H9 (cell line): ENCODE data around the gene SCUBE3. TPM values are rescaled to one million over a fixed set of nuclear protein-coding genes. Genes with fewer than 3 reads are reported as not detected.

Source experiments
- DNase-seq: peaks from one replicate; pipeline ENCODE4 v3.0.0-alpha.2; 2017
- H2AFZ ChIP-seq: one replicate; pipeline ENCODE4 v1.6.1; 2013; ENCODE audit warnings: mild to moderate bottlenecking, low read length, control low read depth, moderate library complexity
- H2AK5ac ChIP-seq: 2 replicates; pipeline ENCODE4 v1.6.1; 2013; ENCODE audit warnings: low read length, control low read depth, mixed read lengths; ENCODE audit not compliant: insufficient read length
- H2BK120ac ChIP-seq: one replicate; pipeline ENCODE4 v1.6.1; 2013; ENCODE audit warnings: low read depth, mild to moderate bottlenecking, low read length, control low read depth, inconsistent platforms; ENCODE audit not compliant: poor library complexity, severe bottlenecking
- H2BK12ac ChIP-seq: 2 replicates; pipeline ENCODE4 v1.6.1; 2013; ENCODE audit warnings: low read length, control low read depth, mixed read lengths, low read depth; ENCODE audit not compliant: insufficient read length
- H2BK15ac ChIP-seq: 2 replicates; pipeline ENCODE4 v1.6.1; 2013; ENCODE audit warnings: low read depth, low read length, control low read depth
- H2BK20ac ChIP-seq: one replicate; pipeline ENCODE4 v1.6.1; 2013; ENCODE audit warnings: low read depth, mild to moderate bottlenecking, low read length, control low read depth, inconsistent platforms; ENCODE audit not compliant: poor library complexity, severe bottlenecking
- H2BK5ac ChIP-seq: 2 replicates; pipeline ENCODE4 v1.6.1; 2013; ENCODE audit warnings: low read length, control low read depth, mixed read lengths; ENCODE audit not compliant: insufficient read length
- H3K14ac ChIP-seq: 2 replicates; pipeline ENCODE4 v1.6.1; 2013; ENCODE audit warnings: low read length, control low read depth; ENCODE audit not compliant: insufficient read depth
- H3K18ac ChIP-seq: 2 replicates; pipeline ENCODE4 v1.6.1; 2013; ENCODE audit warnings: low read depth, mild to moderate bottlenecking, mixed read lengths, low read length, control low read depth; ENCODE audit not compliant: insufficient read length
- H3K23ac ChIP-seq: 2 replicates; pipeline ENCODE4 v1.6.1; 2013; ENCODE audit warnings: low read length, control low read depth, mixed read lengths, low read depth; ENCODE audit not compliant: insufficient read length
- H3K23me2 ChIP-seq: 2 replicates; pipeline ENCODE4 v1.6.1; 2013; ENCODE audit warnings: low read depth, mild to moderate bottlenecking, mixed read lengths, low read length, control low read depth; ENCODE audit not compliant: insufficient read length, poor library complexity, severe bottlenecking
- H3K27ac ChIP-seq: 2 replicates; pipeline ENCODE4 v1.5.1; 2013; ENCODE audit warnings: low read length, control low read depth, mixed read lengths, low read depth; ENCODE audit not compliant: insufficient read length
- H3K27me3 ChIP-seq: 2 replicates; pipeline ENCODE4 v1.6.1; 2013; ENCODE audit warnings: low read length, control low read depth, inconsistent platforms; ENCODE audit not compliant: insufficient read depth
- H3K4ac ChIP-seq: 2 replicates; pipeline ENCODE4 v1.6.1; 2013; ENCODE audit warnings: low read depth, mild to moderate bottlenecking, control low read depth, inconsistent platforms, low read length, moderate library complexity
- H3K4me1 ChIP-seq: 2 replicates; pipeline ENCODE4 v1.6.1; 2013; ENCODE audit warnings: low read length, control low read depth, inconsistent platforms; ENCODE audit not compliant: insufficient read depth
- H3K4me2 ChIP-seq: 2 replicates; pipeline ENCODE4 v1.6.1; 2013; ENCODE audit warnings: low read length, control low read depth, mixed read lengths; ENCODE audit not compliant: insufficient read length, insufficient read depth
- H3K56ac ChIP-seq: 2 replicates; pipeline ENCODE4 v1.6.1; 2013; ENCODE audit warnings: low read depth, mild to moderate bottlenecking, mixed read lengths, low read length, control low read depth; ENCODE audit not compliant: insufficient read length
- H3K79me1 ChIP-seq: 2 replicates; pipeline ENCODE4 v1.6.1; 2013; ENCODE audit warnings: low read depth, mild to moderate bottlenecking, moderate library complexity, low read length, control low read depth, inconsistent platforms; ENCODE audit not compliant: insufficient read depth, poor library complexity, severe bottlenecking
- H3K79me2 ChIP-seq: 2 replicates; pipeline ENCODE4 v1.6.1; 2013; ENCODE audit warnings: low read length, control low read depth, inconsistent platforms; ENCODE audit not compliant: insufficient read depth
- H3K9ac ChIP-seq: 2 replicates; pipeline ENCODE4 v1.6.1; 2013; ENCODE audit warnings: low read length, control low read depth, mixed read lengths; ENCODE audit not compliant: insufficient read length; ENCODE audit errors: extremely low read depth
- H3K9me3 ChIP-seq: one replicate; pipeline ENCODE4 v1.6.1; 2013; ENCODE audit warnings: low read depth, low read length, inconsistent platforms; ENCODE audit not compliant: control insufficient read depth
- H3T11ph ChIP-seq: one replicate; pipeline ENCODE4 v1.6.1; 2013; ENCODE audit warnings: mild to moderate bottlenecking, low read length, control low read depth, inconsistent platforms
- H4K20me1 ChIP-seq: one replicate; pipeline ENCODE4 v1.6.1; 2013; ENCODE audit not compliant: control insufficient read depth, insufficient read length, insufficient read depth
- H4K5ac ChIP-seq: 2 replicates; pipeline ENCODE4 v1.6.1; 2013; ENCODE audit warnings: low read depth, mild to moderate bottlenecking, mixed read lengths, low read length, control low read depth; ENCODE audit not compliant: insufficient read length
- H4K8ac ChIP-seq: replicated peaks from 2 replicates; pipeline ENCODE4 v1.6.1; 2013; ENCODE audit warnings: low read length, control low read depth, mixed read lengths, low read depth; ENCODE audit not compliant: insufficient read length
- H4K91ac ChIP-seq: 2 replicates; pipeline ENCODE4 v1.6.1; 2013; ENCODE audit warnings: low read depth, mild to moderate bottlenecking, moderate library complexity, mixed read lengths, low read length, control low read depth; ENCODE audit not compliant: insufficient read length
- H3K27ac Mint-ChIP-seq, 3 experiments: 2 replicates in 2 of 3; 3 replicates in 1 of 3; pipeline ENCODE4 v1.8.0; 2020 to 2021; ENCODE audit warnings: mixed read lengths in 3 of 3, mild to moderate bottlenecking in 1 of 3, moderate library complexity in 1 of 3
- H3K27me3 Mint-ChIP-seq: 2 replicates; pipeline ENCODE4 v1.8.0; 2021; ENCODE audit warnings: low read depth, mild to moderate bottlenecking, moderate library complexity, mixed read lengths
- H3K36me3 Mint-ChIP-seq, 3 experiments: 2 replicates in 2 of 3; 3 replicates in 1 of 3; pipeline ENCODE4 v1.8.0; 2020 to 2021; ENCODE audit warnings: low read depth in 3 of 3, mixed read lengths in 3 of 3; ENCODE audit not compliant: insufficient read depth in 1 of 3
- H3K4me1 Mint-ChIP-seq, 2 experiments: 2 replicates each; pipeline ENCODE4 v1.8.0; 2020; ENCODE audit warnings: mixed read lengths in 2 of 2
- H3K4me3 Mint-ChIP-seq, 2 experiments: 2 replicates in 1 of 2; 3 replicates in 1 of 2; pipeline ENCODE4 v1.8.0; 2020 to 2021; ENCODE audit warnings: mild to moderate bottlenecking in 2 of 2, mixed read lengths in 2 of 2, moderate library complexity in 1 of 2
- H3K9me3 Mint-ChIP-seq, 2 experiments: 2 replicates in 1 of 2; 3 replicates in 1 of 2; pipeline ENCODE4 v1.8.0; 2020; ENCODE audit warnings: mild to moderate bottlenecking in 2 of 2, mixed read lengths in 2 of 2, moderate library complexity in 1 of 2
- CTCF ChIP-seq: fragments of 200-600 bp; sonication (generic); conservative IDR thresholded peaks from 3 replicates; pipeline ENCODE4 v1.8.0; 2021; ENCODE audit warnings: antibody characterized with exemption, mild to moderate bottlenecking
- WGBS: extraction: QIAGEN DNeasy Blood & Tissue Kit; methylation state at CpG from one replicate; pipeline ENCODE4 v1.1.7; 2013; ENCODE audit warnings: missing lambda C conversion rate, low lambda C conversion rate, mixed read lengths; ENCODE audit not compliant: insufficient read length; ENCODE audit errors: extremely low coverage; 5-methylcytosine and 5-hydroxymethylcytosine counted together
- total RNA-seq: library from RNA; stranded (reverse); gene quantifications from 2 replicates; pipeline ENCODE4 v1.2.1, GENCODE V29; 2021

Gene SCUBE3
- total RNA-seq, 1 experiment from 2014 or later: 2.7 TPM

DNA sequence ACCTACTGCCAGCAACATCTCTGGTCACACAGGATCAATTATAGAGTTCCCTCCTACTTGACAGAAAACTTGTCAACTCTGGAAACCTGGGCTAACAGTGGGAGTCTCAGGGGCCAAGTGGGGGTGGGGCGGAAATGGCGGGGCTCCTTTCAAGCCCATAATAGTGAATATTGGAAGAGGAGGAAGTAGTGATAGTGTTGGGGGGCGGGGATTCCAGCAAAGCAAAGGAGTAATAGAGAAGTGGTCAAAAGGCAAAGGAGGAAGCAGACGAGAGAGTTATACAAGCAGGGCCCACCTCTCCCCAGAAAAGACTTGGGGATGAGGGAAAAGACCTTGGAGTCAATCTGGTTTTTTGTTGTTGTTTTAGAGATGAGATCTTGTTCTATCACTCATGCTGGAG is 85.9 kb downstream of the SCUBE3 start:
- Histone ChIP-seq H2BK20ac (no peak overlapping the region), H4K5ac (no peak overlapping the region), H2BK15ac (no peak overlapping the region), H3K27ac (no peak overlapping the region), H4K91ac (no peak overlapping the region), H3K18ac (no peak overlapping the region), H2AK5ac (no peak overlapping the region), H3K4me1 (peaks cover 2% of the 10 kb centered on the region; the same call in 1 of the 2 replicates), H3K9ac (no peak overlapping the region), H4K8ac (no peak overlapping the region), H3K4ac (no peak overlapping the region), H3K79me2 (no peaks in the 10 kb centered on the region), H3T11ph (no peak overlapping the region), H3K14ac (no peak overlapping the region), H3K4me2 (no peak overlapping the region), H2AFZ (no peak overlapping the region), H3K27me3 (no peaks in the 10 kb centered on the region), H2BK12ac (no peak overlapping the region), H3K79me1 (no peaks in the 10 kb centered on the region), H3K23me2 (no peaks in the 10 kb centered on the region), H4K20me1 (no peaks in the 10 kb centered on the region), H3K23ac (no peak overlapping the region), H2BK120ac (no peak overlapping the region), H2BK5ac (no peak overlapping the region), H3K56ac (no peak overlapping the region), H3K9me3 (no peaks in the 10 kb centered on the region)
- Mint-ChIP-seq H3K27me3 (no peaks in the 10 kb centered on the region; the same call in 1 of the 2 replicates), H3K27ac (no peak overlapping the region), H3K36me3 (peaks cover 0 to 13% (median 12%) of the 10 kb centered on the region in 3 experiments; a peak in 5 of 7 replicates), H3K9me3 (no peaks in the 10 kb centered on the region), H3K4me1 (peaks cover 20 to 21% of the 10 kb centered on the region in 2 experiments), H3K4me3 (no peak overlapping the region; a peak in 1 of 5 replicates)
- no peak for DNase-seq
- TF ChIP-seq CTCF: no peak
- no CpG with 5 or more reads among the region's 4 CpGs for WGBS
